Heart right ventricle (tissue), 16 donors: ENCODE results near the gene ADK. TPM values are rescaled to one million over a fixed set of nuclear protein-coding genes. Genes with fewer than 3 reads are reported as not detected.
"Not testable (repeated sequence)": the region's sequence is repeated elsewhere in the genome, so short reads cannot be mapped to it uniquely, and the experiment has no call there.

Experiments
- ATAC-seq, 8 donors: fragments of 200-7000 bp; cut with Tn5 transposase; one replicate each; pipeline ENCODE4 v1.9.1; 2020; ENCODE audit warnings: mild to moderate bottlenecking in 8 of 8, moderate library complexity in 8 of 8, moderate number of reproducible peaks in 1 of 8
- DNase-seq, 2 donors: peaks; one replicate each; pipeline ENCODE4 v3.0.0-alpha.2; 2020
- H3K27ac ChIP-seq, 10 donors: fragments of 200-600 bp; sonication (generic) in 2 of 10; one replicate each; pipeline versions ENCODE4 v1.5.0 to v1.8.0; 2020 to 2022; ENCODE audit warnings: mild to moderate bottlenecking in 3 of 10
- H3K27me3 ChIP-seq, 7 donors: fragments of 200-600 bp; one replicate each; pipeline ENCODE4 v1.8.0; 2021 to 2022; ENCODE audit warnings: mild to moderate bottlenecking in 2 of 7
- H3K36me3 ChIP-seq, 9 donors: fragments of 200-600 bp; sonication (generic) in 1 of 9; one replicate each; pipeline versions ENCODE4 v1.5.0 to v1.8.0; 2020 to 2022; ENCODE audit warnings: mild to moderate bottlenecking in 2 of 9
- H3K4me1 ChIP-seq, 9 donors: fragments of 200-600 bp; sonication (generic) in 1 of 9; one replicate each; pipeline versions ENCODE4 v1.5.0 to v1.8.0; 2020 to 2022; ENCODE audit warnings: mild to moderate bottlenecking in 4 of 9
- H3K4me3 ChIP-seq, 10 donors: fragments of 200-600 bp; sonication (generic) in 2 of 10; one replicate each; pipeline versions ENCODE4 v1.5.0 to v1.8.0; 2020 to 2022; ENCODE audit warnings: mild to moderate bottlenecking in 7 of 10, moderate library complexity in 2 of 10
- H3K9me3 ChIP-seq, 11 donors: fragments of 200-600 bp in 10 of 11; sonication (generic) in 2 of 11; one replicate each; pipeline versions ENCODE4 v1.5.0 to v1.8.0; 2013 to 2022; ENCODE audit warnings: mild to moderate bottlenecking in 2 of 11, control low read depth in 1 of 11, moderate library complexity in 1 of 11
- CTCF ChIP-seq, 9 donors: fragments of 200-600 bp; sonication (generic) in 2 of 9; IDR thresholded peaks; one replicate each; pipeline versions ENCODE4 v1.5.0 to v1.8.0; 2021 to 2022; ENCODE audit warnings: antibody characterized with exemption in 9 of 9, mild to moderate bottlenecking in 5 of 9, moderate library complexity in 1 of 9
- WGBS, 2 donors: extraction: QIAGEN DNeasy Blood & Tissue Kit; methylation state at CpG; one replicate each; pipeline ENCODE4 v1.1.7; 2013; ENCODE audit warnings: inconsistent platforms in 1 of 2; 5-methylcytosine and 5-hydroxymethylcytosine counted together
- intact Hi-C, 10 donors: fragments of 100-400 bp; cut with DNase I; formaldehyde crosslinking; loops; one replicate each; pipeline versions ENCODE4 v1.11.1 to v1.14.2; 2022
- polyA plus RNA-seq, 2 donors: library from polyadenylated mRNA; stranded (reverse); fragments of 200-250 nt; gene quantifications; one replicate each; pipeline ENCODE4 v1.2.3, GENCODE V29; 2013
- total RNA-seq, 10 donors: library from RNA; stranded (reverse); fragmentation: NEBNext Ultra II Directional in 3 of 10; extraction: Animal tissue kit (Norgen Biotek cat#: 25700) in 3 of 10; gene quantifications; one replicate each; pipeline versions ENCODE4 v1.2.1 to v1.2.4, GENCODE V29; 2021 to 2023
- donor health status: Arrhythmogenic right ventricular cardiomyopathy.
- donor health status: ischemic (EF 13 %, LVEDD 7.1; RV severe dilation, severe dysfunction).
- donor health status: healthy with polysubstance abuse.
- donor health status: DM: no; HTN: yes; CAD: no.
- donor health status: DM: no; HTN: no; CAD: no.
- donor health status: ischemic (EF 25% LVEDD 6.9; RV normal size, moderate dysfunction).
- donor health status: ischemic (EF 25% LVEDD 5.7; RV mildly dilated, moderate dysfunction).
- donor health status: healthy.
- donor health status: DM: yes; HTN: yes; CAD: no.
- donor health status: Ischemic cardiomyopathy.
- donor health status: ischemic (EF 35%, LVEDD 5.7; RV mildly dilated, moderate dysfunction).
- donor health status: nonischemic (EF 11% LVEDD 7.7; RV severe dilation, severe dysfunction).
- donor health status: DM: yes; HTN: yes; CAD: no.
- donor health status: PGD.
- donor health status: ischemic (EF 29% LVEDD 5.4; RV normal size, mild dysfunction).
- donor health status: nonischemic (EF 23%, LVEDD 6.1; RV moderate dilation, normal function).

The ADK gene
- total and polyA plus RNA-seq, 12 donors = 13.0 to 50.0 (median 39.1) TPM

- H3K27ac ChIP-seq = peak overlapping the region in 7 of 10 donors; percentile 8 to 71 (median 35)
- peaks cover 0 to 35% (median 11%) of the 10 kb centered on the region in 9 donors for H3K4me1 ChIP-seq
- intact Hi-C loops = loop anchor here in 1 of 10 donors (5.0 kb wide), 1 partner anchor 299 kb away; no protein-coding TSS in a partner anchor
- no peaks in the 10 kb centered on the region for H3K36me3 ChIP-seq
- WGBS, 2 donors = 57 to 70% methylated on average over 4 of the region's 4 CpGs
- H3K27me3 ChIP-seq = no peaks in the 10 kb centered on the region
- H3K9me3 ChIP-seq = no peaks in the 10 kb centered on the region
- TF ChIP-seq CTCF (IDR thresholded peaks at IDR 0.05) = no peak
- no peak for DNase-seq
- ATAC-seq = peak in 1 of 8 donors; percentile 58
- no peak overlapping the region for H3K4me3 ChIP-seq
Observed at GRCh38 chr10:74292871-74293427, 141.9 kb downstream of the ADK start.

GRCh38 chr10:74293686-74294371 lies 142.8 kb downstream of the ADK start:
- peaks cover 0 to 35% (median 11%) of the 10 kb centered on the region in 9 donors for H3K4me1 ChIP-seq
- DNase-seq (peak in 1 of 2 donors; percentile 26), ATAC-seq (peak in 4 of 8 donors; percentile 29 to 71 (median 52))
- TF ChIP-seq CTCF (IDR thresholded peaks at IDR 0.05) = no peak
- H3K36me3 ChIP-seq = no peaks in the 10 kb centered on the region
- H3K27ac ChIP-seq = peak overlapping the region in 6 of 10 donors; percentile 8 to 71 (median 36)
- H3K4me3 ChIP-seq = no peak overlapping the region
- 67 to 74% methylated on average over 1 of the region's 1 CpG for WGBS, 2 donors
- H3K27me3 ChIP-seq = no peaks in the 10 kb centered on the region
- intact Hi-C loops = loop anchor here in 1 of 10 donors (5.0 kb wide), 1 partner anchor 298 kb away; no protein-coding TSS in a partner anchor
- no peaks in the 10 kb centered on the region for H3K9me3 ChIP-seq

DNA sequence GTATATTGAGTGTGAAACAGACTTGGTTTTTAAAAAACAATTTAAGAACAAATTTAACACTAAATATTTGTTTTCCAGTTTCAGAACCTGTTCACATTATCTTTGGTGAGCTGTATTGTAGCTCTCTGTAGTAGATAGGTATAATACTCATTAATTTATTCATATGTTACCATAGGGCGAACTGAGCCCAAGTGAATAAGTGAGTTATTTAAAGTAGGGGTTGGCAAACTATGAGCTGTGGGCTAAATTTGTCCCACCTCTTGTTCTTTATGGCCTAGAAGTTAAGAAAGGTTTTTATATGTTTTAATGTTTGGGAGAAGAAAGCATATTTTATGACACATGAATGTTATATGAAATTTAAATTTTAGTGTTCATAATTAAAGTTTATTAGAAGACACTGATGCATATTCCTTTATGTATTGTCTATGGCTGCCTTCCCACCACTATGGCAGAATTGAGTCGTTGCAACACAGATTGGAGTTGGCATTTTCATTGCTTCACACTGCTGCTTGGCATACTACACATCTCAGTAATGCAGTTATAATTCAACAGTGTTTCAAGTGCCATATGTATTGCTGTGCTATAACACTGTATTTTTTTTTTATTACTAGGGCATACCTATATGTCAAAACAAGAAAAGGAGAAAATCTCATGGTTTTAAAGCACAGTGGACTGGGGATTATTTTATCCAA lies 146.5 kb downstream of the ADK start:
- Histone ChIP-seq H3K9me3 (no peaks in the 10 kb centered on the region), H3K27ac (no peak overlapping the region), H3K4me1 (peaks cover 0 to 16% (median 8%) of the 10 kb centered on the region in 9 donors), H3K4me3 (no peak overlapping the region), H3K36me3 (no peaks in the 10 kb centered on the region), H3K27me3 (no peaks in the 10 kb centered on the region)
- ATAC-seq (no peak), DNase-seq (no peak)
- no peak for TF ChIP-seq CTCF (IDR thresholded peaks at IDR 0.05)
- intact Hi-C loops = no loop called here
- WGBS, 2 donors = 62 to 75% methylated on average over 2 of the region's 2 CpGs

DNA sequence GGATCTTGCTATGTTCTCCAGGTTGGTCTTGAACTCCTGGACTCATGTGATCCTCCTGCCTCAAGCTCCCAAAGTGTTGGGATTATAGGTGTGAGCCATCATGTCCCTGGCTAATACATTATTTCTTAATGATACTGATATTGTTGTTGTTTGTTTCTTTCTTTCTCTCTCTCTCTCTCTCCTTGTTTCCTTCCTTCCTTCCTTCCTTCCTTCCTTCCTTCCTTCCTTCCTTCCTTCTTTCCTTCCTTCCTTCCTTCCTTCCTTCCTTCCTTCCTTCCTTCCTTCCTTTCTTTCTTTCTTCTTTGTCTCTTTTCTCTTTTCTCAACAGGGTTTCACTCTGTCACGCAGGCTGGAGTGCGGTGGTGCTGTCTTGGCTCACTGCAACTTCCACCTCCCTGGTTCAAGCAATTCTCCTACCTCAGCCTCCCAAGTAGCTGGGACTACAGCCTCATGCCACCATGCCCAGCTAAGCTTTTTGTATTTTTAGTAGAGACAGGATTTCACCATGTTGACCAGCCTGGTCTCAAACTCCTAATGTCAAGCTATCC lies 149.1 kb downstream of the ADK start:
- H3K27me3 ChIP-seq, ATAC-seq, H3K27ac ChIP-seq, H3K4me3 ChIP-seq, intact Hi-C loops, H3K36me3 ChIP-seq, H3K9me3 ChIP-seq, DNase-seq, H3K4me1 ChIP-seq: not testable (repeated sequence)
- WGBS, 2 donors = 93 to 94% methylated on average over 2 of the region's 2 CpGs
